GM12874 (cell line): Measurements from ENCODE around the gene HYI.

Source experiments
- CTCF ChIP-seq: IDR thresholded peaks from 2 replicates; pipeline ENCODE4 v1.5.1; 2011; ENCODE audit warnings: low read depth, mild to moderate bottlenecking, control low read depth, low read length, moderate library complexity; ENCODE audit not compliant: insufficient read depth

HYI gene

GRCh38 chr1:43432907-43433306 is 20.8 kb downstream of the HYI start:
- TF ChIP-seq CTCF, result no peak

GRCh38 chr1:43432171-43432860 is 21.4 kb downstream of the HYI start:
- no peak for TF ChIP-seq CTCF

GRCh38 chr1:43431676-43432075 is 22.1 kb downstream of the HYI start:
- no peak for TF ChIP-seq CTCF

- no peak for TF ChIP-seq CTCF
Observed at GRCh38 chr1:43430831-43431230, 22.9 kb downstream of the HYI start.

- no peak for TF ChIP-seq CTCF
Observed at GRCh38 chr1:43427941-43428340, 25.8 kb downstream of the HYI start.

GRCh38 chr1:43427524-43427923 is 26.2 kb downstream of the HYI start:
- TF ChIP-seq CTCF, result no peak

- no peak for TF ChIP-seq CTCF
Observed at GRCh38 chr1:43426221-43426620, 27.5 kb downstream of the HYI start.
